ELF-1 (cell line): ENCODE measurements around the gene ADAM33.

Source experiments
- DNase-seq: peaks from one replicate; pipeline ENCODE4 v3.0.0-alpha.2; 2016; ENCODE audit warnings: low read depth, low spot score

ADAM33 gene

GRCh38 chr20:3669710-3670367 is 12.0 kb downstream of the ADAM33 start:
- DNase-seq: no peak

GRCh38 chr20:3667434-3668037 is 14.3 kb downstream of the ADAM33 start:
- no peak for DNase-seq

GRCh38 chr20:3663858-3664257 is 18.0 kb downstream of the ADAM33 start:
- DNase-seq: no peak

- DNase-seq: no peak
These were observed 18.6 kb downstream of the ADAM33 start, which contains the start of gene GFRA4 for GRCh38 chr20:3663031-3663701. TSS of gene GFRA4 (minus strand) at chr20:3663399. CDS start at chr20:3663399, 0 bp downstream.

- DNase-seq: no peak
These were observed 19.8 kb downstream of the ADAM33 start for GRCh38 chr20:3661814-3662665.

GRCh38 chr20:3661060-3661813 is 20.6 kb downstream of the ADAM33 start:
- no peak for DNase-seq

- DNase-seq: no peak
These were observed 21.3 kb downstream of the ADAM33 start for GRCh38 chr20:3660262-3661059.

- no peak for DNase-seq
These were observed 22.1 kb downstream of the ADAM33 start for GRCh38 chr20:3659492-3660261.

- DNase-seq: no peak
These were observed 22.9 kb downstream of the ADAM33 start for GRCh38 chr20:3658716-3659491.

- peak; percentile 52 for DNase-seq
These were observed 23.6 kb downstream of the ADAM33 start for GRCh38 chr20:3658019-3658715.

GRCh38 chr20:3655131-3655405 is 26.7 kb downstream of the ADAM33 start:
- no peak for DNase-seq

- DNase-seq: no peak
These were observed 27.3 kb downstream of the ADAM33 start for GRCh38 chr20:3654326-3655130.

GRCh38 chr20:3653921-3654320 is 27.9 kb downstream of the ADAM33 start:
- peak; percentile 46 for DNase-seq

- no peak for DNase-seq
These were observed 28.9 kb downstream of the ADAM33 start for GRCh38 chr20:3652676-3653596.

GRCh38 chr20:3652221-3652620 is 29.6 kb downstream of the ADAM33 start:
- no peak for DNase-seq

GRCh38 chr20:3651204-3651962 is 30.4 kb downstream of the ADAM33 start:
- DNase-seq: no peak
